Nephron (organoid): Measurements from ENCODE around the gene ENTHD1.

Experiments
- H3K27ac Mint-ChIP-seq, 3 experiments: 2 replicates each; pipeline ENCODE4 v1.8.0; 2020; ENCODE audit warnings: mixed read lengths in 3 of 3, mild to moderate bottlenecking in 2 of 3, moderate library complexity in 1 of 3
- H3K27me3 Mint-ChIP-seq: 2 replicates; pipeline ENCODE4 v1.8.0; 2021; ENCODE audit warnings: low read depth, mild to moderate bottlenecking, moderate library complexity, mixed read lengths
- H3K36me3 Mint-ChIP-seq: 2 replicates; pipeline ENCODE4 v1.8.0; 2020; ENCODE audit warnings: low read depth, mixed read lengths
- H3K4me1 Mint-ChIP-seq: 2 replicates; pipeline ENCODE4 v1.8.0; 2020; ENCODE audit warnings: mixed read lengths
- H3K4me3 Mint-ChIP-seq, 3 experiments: 2 replicates each; pipeline ENCODE4 v1.8.0; 2020; ENCODE audit warnings: mild to moderate bottlenecking in 3 of 3, mixed read lengths in 3 of 3, moderate library complexity in 2 of 3
- H3K9me3 Mint-ChIP-seq: 2 replicates; pipeline ENCODE4 v1.8.0; 2020; ENCODE audit warnings: mixed read lengths
- TF ChIP-seq, protein P1 (sequence below), 3 experiments: fragments of 200-600 bp; sonication (generic); IDR thresholded peaks; one replicate each; pipeline ENCODE4 v1.5.0; 2021; ENCODE audit warnings: antibody characterized with exemption in 3 of 3; ENCODE audit not compliant: unreplicated experiment in 3 of 3

ENTHD1 gene

DNA sequence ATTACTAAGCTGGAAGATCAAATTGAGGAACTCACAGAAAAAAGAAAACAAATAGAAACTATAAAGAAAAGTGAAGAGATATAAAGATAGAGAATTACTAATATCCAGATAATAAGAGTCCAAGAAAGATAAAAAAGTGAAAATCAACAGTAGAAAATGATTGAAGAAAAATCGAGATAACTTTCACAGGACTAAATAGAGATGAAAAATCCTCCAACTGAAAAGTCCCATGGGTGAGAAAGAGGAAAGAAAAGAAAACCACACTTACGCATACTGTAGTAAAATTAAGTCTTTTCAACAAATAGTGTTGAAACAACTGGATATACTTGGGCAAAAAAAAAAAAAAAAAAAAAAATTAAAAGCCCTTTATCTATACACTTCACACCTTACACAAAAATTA, 60.0 kb downstream of the ENTHD1 start:
- Mint-ChIP-seq H3K4me1 (no peaks in the 10 kb centered on the region), H3K9me3 (no peaks in the 10 kb centered on the region), H3K36me3 (no peaks in the 10 kb centered on the region), H3K27ac (no peak overlapping the region), H3K4me3 (no peak overlapping the region), H3K27me3 (peaks cover 27% of the 10 kb centered on the region)
- TF ChIP-seq, protein P1, sequence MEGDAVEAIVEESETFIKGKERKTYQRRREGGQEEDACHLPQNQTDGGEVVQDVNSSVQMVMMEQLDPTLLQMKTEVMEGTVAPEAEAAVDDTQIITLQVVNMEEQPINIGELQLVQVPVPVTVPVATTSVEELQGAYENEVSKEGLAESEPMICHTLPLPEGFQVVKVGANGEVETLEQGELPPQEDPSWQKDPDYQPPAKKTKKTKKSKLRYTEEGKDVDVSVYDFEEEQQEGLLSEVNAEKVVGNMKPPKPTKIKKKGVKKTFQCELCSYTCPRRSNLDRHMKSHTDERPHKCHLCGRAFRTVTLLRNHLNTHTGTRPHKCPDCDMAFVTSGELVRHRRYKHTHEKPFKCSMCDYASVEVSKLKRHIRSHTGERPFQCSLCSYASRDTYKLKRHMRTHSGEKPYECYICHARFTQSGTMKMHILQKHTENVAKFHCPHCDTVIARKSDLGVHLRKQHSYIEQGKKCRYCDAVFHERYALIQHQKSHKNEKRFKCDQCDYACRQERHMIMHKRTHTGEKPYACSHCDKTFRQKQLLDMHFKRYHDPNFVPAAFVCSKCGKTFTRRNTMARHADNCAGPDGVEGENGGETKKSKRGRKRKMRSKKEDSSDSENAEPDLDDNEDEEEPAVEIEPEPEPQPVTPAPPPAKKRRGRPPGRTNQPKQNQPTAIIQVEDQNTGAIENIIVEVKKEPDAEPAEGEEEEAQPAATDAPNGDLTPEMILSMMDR (IDR thresholded peaks at IDR 0.05; ENCODE audit: unreplicated experiment in 3 of 3), result no peak

DNA sequence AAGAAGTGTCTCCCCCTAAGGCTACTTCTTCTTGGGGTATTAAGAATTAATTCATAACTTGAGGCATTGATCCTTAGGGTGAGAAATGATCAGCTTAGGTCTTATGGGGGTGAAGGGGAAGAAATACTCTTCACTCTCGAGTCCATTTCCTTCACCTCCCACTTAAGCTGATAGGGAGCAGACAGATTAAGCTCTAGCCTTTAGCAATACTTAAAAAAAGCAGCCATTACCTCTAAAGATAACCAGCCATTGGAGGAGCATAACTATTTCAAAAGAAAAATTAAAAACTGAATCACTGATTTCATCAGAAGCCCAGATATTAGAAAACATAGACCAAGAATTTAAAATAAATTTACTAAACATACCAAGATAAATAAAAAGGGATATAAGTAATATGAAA, 60.5 kb downstream of the ENTHD1 start:
- Mint-ChIP-seq H3K4me3 (no peak overlapping the region), H3K9me3 (no peaks in the 10 kb centered on the region)

DNA sequence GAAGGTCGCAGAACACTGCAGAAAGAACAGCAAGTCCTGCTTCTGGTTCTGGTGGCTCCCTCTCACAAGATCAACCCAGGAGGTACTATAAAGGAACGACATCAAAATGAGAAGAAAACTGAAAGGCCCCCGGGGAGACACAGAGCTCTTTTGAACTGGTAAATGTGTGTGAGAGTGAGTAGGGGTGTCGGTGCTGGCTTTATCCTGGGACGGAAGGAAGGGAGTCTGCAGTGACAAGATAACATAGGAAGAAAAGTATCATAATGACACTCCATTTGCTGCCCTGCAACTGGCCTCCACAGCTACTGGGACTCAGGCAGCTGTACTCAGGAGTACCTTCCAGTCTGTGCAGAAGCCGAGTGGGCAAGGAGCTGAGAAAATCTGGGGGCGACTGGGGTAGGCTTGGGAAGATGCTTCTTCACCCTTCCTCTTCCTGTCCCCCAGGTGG, 60.9 kb downstream of the ENTHD1 start:
- H3K4me1 Mint-ChIP-seq, result no peaks in the 10 kb centered on the region
- TF ChIP-seq, protein P1 (IDR thresholded peaks at IDR 0.05; ENCODE audit: unreplicated experiment in 3 of 3), result no peak
- H3K4me3 Mint-ChIP-seq, result no peak overlapping the region
- no peaks in the 10 kb centered on the region for H3K9me3 Mint-ChIP-seq
- no peaks in the 10 kb centered on the region for H3K36me3 Mint-ChIP-seq
- H3K27ac Mint-ChIP-seq, result no peak overlapping the region
- peaks cover 27% of the 10 kb centered on the region for H3K27me3 Mint-ChIP-seq

More for the DNA sequence above, 60.5 kb downstream of the ENTHD1 start:
- H3K27me3 Mint-ChIP-seq, result peaks cover 27% of the 10 kb centered on the region
- H3K27ac Mint-ChIP-seq, result no peak overlapping the region
- no peaks in the 10 kb centered on the region for H3K4me1 Mint-ChIP-seq
- no peaks in the 10 kb centered on the region for H3K36me3 Mint-ChIP-seq
- TF ChIP-seq, protein P1 (IDR thresholded peaks at IDR 0.05; ENCODE audit: unreplicated experiment in 3 of 3), result no peak

DNA sequence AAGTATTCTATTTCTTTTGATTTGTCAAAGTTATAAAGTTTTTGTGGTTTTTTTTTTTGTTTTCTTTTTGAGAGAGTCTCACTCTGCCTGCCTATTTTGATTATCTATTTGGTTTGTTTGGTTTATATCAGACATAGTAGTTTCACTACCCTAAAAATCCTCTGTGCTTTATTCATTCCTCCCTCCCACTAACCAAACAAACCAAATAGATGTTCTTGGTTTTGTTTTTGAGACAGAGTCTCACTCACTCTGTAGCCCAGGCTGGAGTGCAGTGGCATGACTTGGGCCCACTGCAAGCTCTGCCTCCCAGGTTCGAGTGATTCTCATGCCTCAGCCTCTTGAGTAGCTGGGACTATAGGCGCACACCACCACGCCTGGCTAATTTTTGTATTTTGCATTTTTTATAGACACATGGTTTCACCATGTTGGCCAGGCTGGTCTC, 67.9 kb downstream of the ENTHD1 start:
- Mint-ChIP-seq H3K4me1 (no peaks in the 10 kb centered on the region), H3K4me3 (no peak overlapping the region), H3K36me3 (no peaks in the 10 kb centered on the region), H3K9me3 (no peaks in the 10 kb centered on the region), H3K27me3 (peaks cover 18% of the 10 kb centered on the region), H3K27ac (no peak overlapping the region)
- TF ChIP-seq, protein P1 (IDR thresholded peaks at IDR 0.05; ENCODE audit: unreplicated experiment in 3 of 3), result no peak

DNA sequence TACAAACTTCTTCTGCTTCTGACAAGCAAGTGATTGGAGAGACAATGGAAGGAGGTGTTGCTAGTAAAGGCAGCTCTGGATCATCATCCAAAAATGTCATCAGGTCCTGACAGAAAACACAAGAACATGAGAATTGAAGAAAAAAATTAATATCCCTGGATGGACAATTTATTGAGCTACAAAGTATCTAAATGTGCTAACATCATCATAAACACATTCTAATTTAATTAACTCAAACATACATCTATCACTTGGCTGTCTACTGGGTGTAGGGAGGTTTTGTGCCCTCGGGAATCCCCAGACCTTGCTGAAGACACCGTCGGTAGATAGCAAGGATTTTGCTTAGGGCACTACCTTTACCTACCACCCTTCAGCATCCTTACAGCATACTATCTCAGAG, 72.6 kb downstream of the ENTHD1 start:
- no peaks in the 10 kb centered on the region for H3K36me3 Mint-ChIP-seq
- H3K4me1 Mint-ChIP-seq, result peaks cover 1% of the 10 kb centered on the region
- H3K27me3 Mint-ChIP-seq, result peaks cover 11% of the 10 kb centered on the region
- H3K4me3 Mint-ChIP-seq, result no peak overlapping the region
- TF ChIP-seq, protein P1 (IDR thresholded peaks at IDR 0.05; ENCODE audit: unreplicated experiment in 3 of 3), result no peak
- H3K27ac Mint-ChIP-seq, result no peak overlapping the region
- H3K9me3 Mint-ChIP-seq, result no peaks in the 10 kb centered on the region

DNA sequence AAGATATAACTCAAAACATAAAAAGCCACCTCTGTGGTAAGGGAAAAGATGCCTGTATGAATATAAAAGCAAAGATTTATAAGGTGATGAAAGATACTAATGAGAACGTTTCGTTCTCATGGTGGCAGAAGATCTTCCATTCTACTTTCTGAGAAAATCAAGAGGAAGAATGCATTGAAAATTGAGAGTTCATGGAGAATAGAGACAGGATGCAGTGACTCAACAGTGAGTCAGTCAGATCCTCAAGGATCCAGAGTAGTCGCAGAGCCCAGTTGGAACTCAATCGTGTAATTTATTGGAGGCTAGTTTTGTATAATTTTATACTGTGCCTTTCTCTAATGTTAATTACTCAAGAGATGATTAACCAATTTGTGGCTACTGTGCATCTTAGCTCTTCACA, 73.3 kb downstream of the ENTHD1 start:
- Mint-ChIP-seq H3K27me3 (peaks cover 11% of the 10 kb centered on the region), H3K4me1 (peaks cover 6% of the 10 kb centered on the region), H3K36me3 (no peaks in the 10 kb centered on the region), H3K4me3 (no peak overlapping the region), H3K27ac (no peak overlapping the region), H3K9me3 (no peaks in the 10 kb centered on the region)
- TF ChIP-seq, protein P1 (IDR thresholded peaks at IDR 0.05; ENCODE audit: unreplicated experiment in 3 of 3), result no peak
